RWPE2 (cell line): ENCODE results near the gene EFNA2.

Experiments used
- ATAC-seq: fragments of 200-7000 bp; cut with Tn5 transposase; 3 replicates; pipeline ENCODE4 v1.9.1; 2021; ENCODE audit warnings: low read depth
- DNase-seq: peaks from one replicate; pipeline ENCODE4 v3.0.0-alpha.2; 2020; ENCODE audit warnings: low spot score
- H3K27ac ChIP-seq: fragments of 450-650 bp; 2 replicates; pipeline ENCODE4 v1.5.1; 2017; ENCODE audit warnings: mild to moderate bottlenecking; ENCODE audit not compliant: poor library complexity, severe bottlenecking
- H3K27me3 ChIP-seq: fragments of 250-450 bp; sonication (Bioruptor Pico); 2 replicates; pipeline ENCODE4 v1.5.1; 2021; ENCODE audit warnings: mild to moderate bottlenecking, moderate library complexity; ENCODE audit not compliant: insufficient read depth, poor library complexity, severe bottlenecking
- H3K36me3 ChIP-seq: fragments of 250-450 bp; sonication (Bioruptor Pico); 2 replicates; pipeline ENCODE4 v1.5.1; 2020; ENCODE audit warnings: low read depth, mild to moderate bottlenecking, moderate library complexity
- H3K4me1 ChIP-seq: fragments of 250-450 bp; sonication (Bioruptor Pico); 2 replicates; pipeline ENCODE4 v1.5.1; 2021; ENCODE audit warnings: mild to moderate bottlenecking, moderate library complexity; ENCODE audit not compliant: insufficient read depth, poor library complexity, severe bottlenecking
- H3K4me3 ChIP-seq: fragments of 250-450 bp; sonication (Bioruptor Pico); 2 replicates; pipeline ENCODE4 v1.5.1; 2021; ENCODE audit warnings: mild to moderate bottlenecking, moderate library complexity; ENCODE audit not compliant: severe bottlenecking
- H3K9me3 ChIP-seq: fragments of 250-450 bp; sonication (Bioruptor Pico); 2 replicates; pipeline ENCODE4 v1.5.1; 2021; ENCODE audit warnings: mild to moderate bottlenecking, moderate library complexity; ENCODE audit not compliant: severe bottlenecking
- TF ChIP-seq, protein P1 (sequence below): fragments of 450-650 bp; IDR thresholded peaks from one replicate; pipeline ENCODE4 v1.5.1; 2017; ENCODE audit warnings: mild to moderate bottlenecking, moderate library complexity; ENCODE audit not compliant: poor library complexity, severe bottlenecking

EFNA2 gene

DNA sequence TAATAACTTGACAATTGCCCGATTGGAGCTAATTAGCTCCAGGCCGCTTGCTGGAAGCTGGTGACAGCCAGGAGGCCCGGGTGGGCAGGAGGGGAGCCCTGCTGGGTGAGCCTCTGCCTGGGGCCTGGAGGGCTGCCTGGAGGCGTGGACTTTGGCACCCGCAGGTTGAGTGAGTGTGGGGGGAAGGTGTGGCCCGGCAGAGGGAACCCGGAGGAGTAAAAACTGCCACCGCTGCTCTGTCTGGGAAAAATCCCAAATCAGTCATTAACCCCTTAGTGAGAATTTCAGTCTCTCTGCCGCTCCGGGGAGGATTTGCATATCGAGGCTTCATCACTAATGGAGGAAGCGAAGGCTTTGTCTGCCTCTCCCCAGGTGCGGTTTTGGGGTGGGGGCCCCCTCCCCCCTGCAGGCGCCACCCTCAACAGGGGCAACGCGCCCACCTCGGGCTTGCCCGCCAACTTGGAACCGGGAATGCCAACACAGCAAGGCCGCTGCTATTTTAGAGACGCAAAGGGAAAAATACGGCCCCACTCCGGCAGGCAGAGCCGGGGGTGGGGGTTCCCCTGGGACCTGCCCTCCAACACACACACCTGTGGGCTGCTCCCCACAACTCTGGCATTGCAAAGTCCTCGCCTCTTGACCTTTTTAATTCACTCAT is 6.2 kb downstream of the EFNA2 start:
- Histone ChIP-seq H3K4me3 (no peak overlapping the region), H3K9me3 (no peaks in the 10 kb centered on the region), H3K27me3 (peaks cover 17% of the 10 kb centered on the region), H3K27ac (no peak overlapping the region), H3K4me1 (no peaks in the 10 kb centered on the region), H3K36me3 (no peaks in the 10 kb centered on the region)
- ATAC-seq (no peak), DNase-seq (no peak)
- TF ChIP-seq, protein P1, sequence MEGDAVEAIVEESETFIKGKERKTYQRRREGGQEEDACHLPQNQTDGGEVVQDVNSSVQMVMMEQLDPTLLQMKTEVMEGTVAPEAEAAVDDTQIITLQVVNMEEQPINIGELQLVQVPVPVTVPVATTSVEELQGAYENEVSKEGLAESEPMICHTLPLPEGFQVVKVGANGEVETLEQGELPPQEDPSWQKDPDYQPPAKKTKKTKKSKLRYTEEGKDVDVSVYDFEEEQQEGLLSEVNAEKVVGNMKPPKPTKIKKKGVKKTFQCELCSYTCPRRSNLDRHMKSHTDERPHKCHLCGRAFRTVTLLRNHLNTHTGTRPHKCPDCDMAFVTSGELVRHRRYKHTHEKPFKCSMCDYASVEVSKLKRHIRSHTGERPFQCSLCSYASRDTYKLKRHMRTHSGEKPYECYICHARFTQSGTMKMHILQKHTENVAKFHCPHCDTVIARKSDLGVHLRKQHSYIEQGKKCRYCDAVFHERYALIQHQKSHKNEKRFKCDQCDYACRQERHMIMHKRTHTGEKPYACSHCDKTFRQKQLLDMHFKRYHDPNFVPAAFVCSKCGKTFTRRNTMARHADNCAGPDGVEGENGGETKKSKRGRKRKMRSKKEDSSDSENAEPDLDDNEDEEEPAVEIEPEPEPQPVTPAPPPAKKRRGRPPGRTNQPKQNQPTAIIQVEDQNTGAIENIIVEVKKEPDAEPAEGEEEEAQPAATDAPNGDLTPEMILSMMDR = no peak

DNA sequence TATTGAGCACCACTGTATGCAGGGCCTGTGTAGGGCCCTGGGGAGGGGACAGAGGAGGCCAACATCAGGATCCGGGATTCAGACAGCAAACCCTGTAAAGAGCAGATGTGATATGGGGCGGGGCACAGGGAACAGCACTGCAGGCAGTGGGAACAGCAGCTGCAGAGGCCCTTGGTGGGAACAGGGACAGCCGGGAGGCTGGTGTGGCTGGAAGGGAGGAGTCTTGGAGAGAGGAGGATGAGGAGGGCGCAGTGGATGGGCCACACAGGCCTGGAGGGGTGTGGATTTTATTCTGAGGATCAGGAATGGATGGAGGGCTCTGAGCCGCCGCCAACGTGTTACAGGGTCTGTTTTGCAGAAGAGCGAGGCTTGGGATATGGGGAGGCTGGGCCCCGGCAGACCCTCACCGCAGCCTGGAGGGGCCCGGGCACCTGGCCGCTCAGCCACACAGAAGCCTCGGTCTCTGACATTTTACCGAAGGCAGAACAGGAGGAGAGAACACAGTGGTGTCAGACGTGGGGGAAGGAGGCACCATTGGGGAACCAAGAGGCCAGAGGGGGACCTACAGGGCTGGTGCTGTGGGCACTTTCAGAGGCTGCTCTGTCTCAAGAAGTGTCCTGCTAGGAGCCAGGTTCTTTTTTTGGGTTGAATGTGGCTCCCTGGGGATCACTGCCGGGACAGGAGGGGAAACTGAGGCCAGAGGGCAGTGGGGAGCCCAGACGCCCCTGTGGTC is 6.9 kb downstream of the EFNA2 start:
- Histone ChIP-seq H3K36me3 (no peaks in the 10 kb centered on the region), H3K27ac (no peak overlapping the region), H3K4me1 (no peaks in the 10 kb centered on the region), H3K4me3 (no peak overlapping the region), H3K27me3 (peaks cover 10% of the 10 kb centered on the region), H3K9me3 (no peaks in the 10 kb centered on the region)
- TF ChIP-seq, protein P1 = no peak
- no peak for ATAC-seq
- DNase-seq = no peak

DNA sequence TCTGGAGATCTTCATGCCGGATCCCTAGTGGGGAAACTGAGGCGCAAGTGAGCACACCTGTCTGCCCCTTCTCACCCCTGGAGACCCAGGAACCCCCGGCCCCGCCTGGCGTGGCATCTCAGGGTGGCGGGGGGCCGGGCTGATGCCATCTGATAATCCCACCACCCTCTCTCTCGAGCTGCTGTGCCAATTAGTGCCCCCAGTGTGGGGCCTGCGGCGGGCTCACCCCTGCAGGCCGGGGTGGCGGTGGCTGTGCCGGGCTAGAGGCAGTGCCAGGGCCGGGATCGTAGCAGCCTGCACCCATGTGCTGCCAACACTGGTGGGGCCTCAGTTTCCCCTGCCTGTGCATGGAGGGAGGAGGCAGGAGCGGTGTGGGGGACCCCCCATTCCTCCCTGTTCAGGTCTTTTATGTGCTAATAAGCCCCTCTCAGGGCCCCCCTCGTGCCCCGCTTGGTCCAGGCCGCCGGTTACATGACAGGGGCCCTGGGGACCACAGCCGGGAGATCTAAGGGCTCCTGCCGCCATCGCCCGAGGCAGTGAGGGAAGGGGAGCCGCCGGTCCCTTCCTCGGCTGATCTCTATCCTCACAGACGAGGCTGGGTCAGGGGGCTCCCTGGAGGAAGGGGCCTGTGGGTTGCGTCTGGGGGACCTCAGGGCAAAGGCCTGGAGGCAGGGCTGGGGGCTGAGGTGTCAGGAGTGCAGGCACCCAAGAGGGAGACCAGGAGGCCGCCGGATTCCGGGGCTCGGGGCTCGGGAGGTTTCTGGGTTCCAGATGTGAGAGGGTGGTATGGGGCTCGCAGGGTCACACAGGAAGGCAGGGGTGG is 8.3 kb downstream of the EFNA2 start:
- Histone ChIP-seq H3K27ac (no peak overlapping the region), H3K4me1 (no peaks in the 10 kb centered on the region), H3K4me3 (no peak overlapping the region), H3K36me3 (no peaks in the 10 kb centered on the region), H3K27me3 (peaks cover 4% of the 10 kb centered on the region), H3K9me3 (no peaks in the 10 kb centered on the region)
- ATAC-seq (no peak), DNase-seq (no peak)
- TF ChIP-seq, protein P1 = no peak

DNA sequence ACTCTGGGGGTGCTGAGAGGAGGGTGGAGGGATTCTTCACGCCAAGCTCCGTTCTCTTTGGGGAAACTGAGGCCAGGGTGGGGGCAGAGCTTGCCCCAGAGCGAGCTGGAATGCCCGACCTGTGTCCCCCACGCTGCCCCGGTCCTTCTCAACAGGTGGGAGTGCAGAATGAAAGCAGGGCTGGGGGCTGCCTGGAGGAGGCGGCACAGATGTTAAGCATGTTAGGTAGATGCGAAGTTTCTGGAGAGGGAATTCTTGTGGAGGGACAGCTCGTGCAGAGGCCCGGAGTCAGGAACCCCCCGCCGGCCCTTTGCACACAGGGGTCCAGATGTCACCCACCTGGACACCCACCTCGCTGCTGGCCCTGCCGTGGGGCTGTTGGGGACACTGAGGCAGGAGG is 9.0 kb downstream of the EFNA2 start:
- TF ChIP-seq, protein P1 = no peak
- Histone ChIP-seq H3K4me1 (no peaks in the 10 kb centered on the region), H3K27ac (no peak overlapping the region), H3K4me3 (no peak overlapping the region), H3K27me3 (peaks cover 4% of the 10 kb centered on the region), H3K9me3 (no peaks in the 10 kb centered on the region), H3K36me3 (no peaks in the 10 kb centered on the region)
- DNase-seq (no peak), ATAC-seq (no peak)
